Omental fat pad (tissue), 4 donors: ENCODE measurements around the gene MCF2L2. TPM values are rescaled to one million over a fixed set of nuclear protein-coding genes. Genes with fewer than 3 reads are reported as not detected.

ENCODE experiments used
- ATAC-seq: fragments of 150-250 bp; one replicate; pipeline ENCODE4 v1.9.1; 2016; ENCODE audit warnings: mild to moderate bottlenecking, moderate library complexity; ENCODE audit not compliant: low FRiP score
- DNase-seq: peaks from one replicate; pipeline ENCODE4 v3.0.0-alpha.2; 2019; ENCODE audit warnings: low spot score
- CTCF ChIP-seq, 3 donors: fragments of 450-650 bp; IDR thresholded peaks; one replicate each; pipeline ENCODE4 v1.5.1; 2016 to 2017; ENCODE audit warnings: antibody characterized with exemption in 3 of 3, mild to moderate bottlenecking in 3 of 3, moderate library complexity in 2 of 3
- total RNA-seq, 4 donors: library from RNA; depleted of rRNA; stranded (reverse); fragments of >200 nt; gene quantifications; one replicate each; pipeline ENCODE4 v1.1.0, GENCODE V29; 2016

MCF2L2 gene
- total RNA-seq, 4 donors from 2014 or later: under 0.01 to 0.84 (median 0.39) TPM

GRCh38 chr3:183308751-183309150 lies 119.7 kb downstream of the MCF2L2 start:
- no peak for TF ChIP-seq CTCF (IDR thresholded peaks at IDR 0.05)
- DNase-seq: no peak
- ATAC-seq: no peak

- no peak for TF ChIP-seq CTCF (IDR thresholded peaks at IDR 0.05)
- ATAC-seq (no peak), DNase-seq (no peak)
These were observed 120.7 kb downstream of the MCF2L2 start for GRCh38 chr3:183307749-183308148.

- DNase-seq (no peak), ATAC-seq (no peak)
These were observed 121.4 kb downstream of the MCF2L2 start for GRCh38 chr3:183306798-183307671.

GRCh38 chr3:183303690-183304089 lies 124.7 kb downstream of the MCF2L2 start:
- ATAC-seq (no peak), DNase-seq (no peak)
- TF ChIP-seq CTCF (IDR thresholded peaks at IDR 0.05): no peak

More at GRCh38 chr3:183306798-183307671, 121.4 kb downstream of the MCF2L2 start:
- TF ChIP-seq CTCF (IDR thresholded peaks at IDR 0.05): no peak

- no peak for TF ChIP-seq CTCF (IDR thresholded peaks at IDR 0.05)
- ATAC-seq: no peak
These were observed 126.4 kb downstream of the MCF2L2 start for GRCh38 chr3:183301937-183302580.

GRCh38 chr3:183300996-183301562 lies 127.3 kb downstream of the MCF2L2 start:
- no peak for TF ChIP-seq CTCF (IDR thresholded peaks at IDR 0.05)
- DNase-seq (no peak), ATAC-seq (no peak)

More at GRCh38 chr3:183301937-183302580, 126.4 kb downstream of the MCF2L2 start:
- DNase-seq: no peak
